ENCODE results near the gene TMEM232. TPM values are rescaled to one million over a fixed set of nuclear protein-coding genes. Genes with fewer than 3 reads are reported as not detected.
"Not testable (repeated sequence)": the region's sequence is repeated elsewhere in the genome, so short reads cannot be mapped to it uniquely, and the experiment has no call there.

The TMEM232 gene
- total RNA-seq, 1 experiment from 2014 or later = 2.6 TPM

DNA sequence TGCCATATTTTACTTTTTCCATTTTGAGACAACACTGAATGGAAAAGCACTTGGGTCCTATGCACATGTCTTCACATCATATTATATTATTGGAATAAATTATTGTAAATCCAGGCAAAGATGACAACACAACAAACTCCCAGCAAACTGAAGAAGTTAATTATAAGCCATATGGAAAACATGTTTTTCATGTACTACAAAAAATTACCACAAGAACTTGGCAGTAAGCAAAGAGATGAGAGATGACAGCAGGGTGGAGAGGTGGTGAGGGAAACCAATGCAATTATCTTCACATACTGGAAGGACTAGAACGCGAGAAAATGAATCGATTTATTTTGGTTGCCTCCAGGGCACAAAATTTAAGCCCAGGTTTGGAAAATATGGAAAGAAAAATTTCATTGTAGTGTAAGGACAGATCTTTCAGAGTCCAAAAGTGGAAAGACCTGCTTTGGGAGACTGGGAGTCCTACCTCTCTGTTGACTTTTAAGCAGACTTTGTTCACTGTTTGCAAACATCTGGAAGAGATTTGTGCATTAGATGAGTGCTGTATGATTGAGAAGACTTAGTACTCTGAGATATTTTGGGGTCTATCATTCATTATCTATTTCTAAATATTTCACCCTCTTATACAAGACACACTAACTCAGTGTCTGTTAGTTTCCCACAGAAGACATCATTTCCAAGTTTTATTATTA is 138.0 kb downstream of the TMEM232 start:
- no peaks in the 10 kb centered on the region for H3K9me3 ChIP-seq
- no peak overlapping the region for H3K4me3 ChIP-seq
- H3K36me3 ChIP-seq = no peaks in the 10 kb centered on the region
- H3K27me3 ChIP-seq = peaks cover 19% of the 10 kb centered on the region
- no peak for DNase-seq

DNA sequence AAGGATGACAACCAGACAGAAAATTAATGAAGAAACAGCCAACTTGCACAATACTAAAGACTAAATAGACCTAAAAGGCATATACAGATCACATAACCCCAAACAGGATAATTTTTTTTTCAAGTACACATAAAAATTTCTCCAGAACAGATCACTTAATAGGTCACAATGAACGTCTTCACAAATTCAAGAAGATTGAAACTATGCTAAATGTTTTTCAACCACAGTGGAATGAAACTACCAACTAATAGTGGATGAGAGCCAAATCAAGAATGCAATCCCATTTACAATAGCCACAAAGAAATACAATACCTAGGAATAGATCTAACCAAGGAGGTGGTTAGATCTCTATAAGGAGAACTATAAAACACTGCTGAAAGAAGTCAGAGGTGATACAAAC is 145.8 kb downstream of the TMEM232 start:
- Histone ChIP-seq H3K4me3 (no peak overlapping the region), H3K36me3 (no peaks in the 10 kb centered on the region), H3K27me3 (peaks cover 15% of the 10 kb centered on the region), H3K9me3 (no peaks in the 10 kb centered on the region)
- no peak for DNase-seq

GRCh38 chr5:110572729-110573128 is 153.7 kb downstream of the TMEM232 start:
- no peak for DNase-seq
- H3K4me3 ChIP-seq = no peak overlapping the region
- H3K27me3 ChIP-seq = no peaks in the 10 kb centered on the region
- no peaks in the 10 kb centered on the region for H3K36me3 ChIP-seq
- no peaks in the 10 kb centered on the region for H3K9me3 ChIP-seq

DNA sequence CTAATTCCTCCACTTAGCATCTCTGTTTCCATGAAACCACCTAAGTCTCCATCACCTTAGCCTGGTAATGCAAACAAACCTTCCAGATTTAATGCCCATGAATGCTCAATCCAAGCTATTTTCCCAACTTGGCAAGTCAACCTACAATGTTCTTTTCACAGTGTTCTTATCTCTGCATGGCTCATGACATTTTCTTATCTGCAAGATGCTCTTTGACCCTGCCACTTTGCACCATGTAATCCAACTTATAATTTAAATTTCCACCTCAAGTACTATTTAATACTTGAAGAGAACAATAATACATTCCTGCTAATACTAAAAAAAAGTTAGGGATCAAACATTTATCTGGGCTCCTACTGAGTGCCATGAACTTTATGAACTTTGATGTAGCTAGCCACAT is 164.3 kb downstream of the TMEM232 start:
- no peak for DNase-seq
- Histone ChIP-seq H3K36me3 (no peaks in the 10 kb centered on the region), H3K27me3 (peaks cover 10% of the 10 kb centered on the region), H3K9me3 (no peaks in the 10 kb centered on the region), H3K4me3 (no peak overlapping the region)

GRCh38 chr5:110561510-110561909 is 165.0 kb downstream of the TMEM232 start:
- no peak for DNase-seq
- Histone ChIP-seq H3K9me3 (no peaks in the 10 kb centered on the region), H3K4me3 (no peak overlapping the region), H3K27me3 (peaks cover 15% of the 10 kb centered on the region), H3K36me3 (no peaks in the 10 kb centered on the region)

GRCh38 chr5:110549301-110549700 is 177.2 kb downstream of the TMEM232 start:
- Histone ChIP-seq H3K9me3 (no peaks in the 10 kb centered on the region), H3K27me3 (peaks cover 3% of the 10 kb centered on the region; the same call in 1 of the 2 replicates)
- DNase-seq = no peak

DNA sequence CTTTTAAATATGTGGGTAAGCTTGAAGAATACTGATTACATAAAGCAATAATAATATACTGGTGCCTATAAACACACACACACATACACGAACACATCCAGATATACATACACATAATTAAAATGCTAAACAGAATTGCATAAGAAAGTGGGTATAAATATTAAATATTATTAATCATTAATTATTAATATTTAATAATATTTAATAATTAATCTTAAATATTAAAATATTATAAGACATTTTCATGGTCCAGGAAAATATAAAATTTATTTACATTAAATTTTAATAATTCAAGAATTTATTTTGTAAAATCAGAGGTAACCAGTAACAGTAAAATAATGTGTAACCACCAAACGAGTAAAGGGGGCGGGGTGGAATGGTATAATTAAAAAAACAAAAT is 178.3 kb downstream of the TMEM232 start:
- H3K36me3 ChIP-seq = no peaks in the 10 kb centered on the region
- no peaks in the 10 kb centered on the region for H3K9me3 ChIP-seq
- no peak for DNase-seq
- no peak overlapping the region for H3K4me3 ChIP-seq
- H3K27me3 ChIP-seq = peaks cover 3% of the 10 kb centered on the region; the same call in 1 of the 2 replicates

More at GRCh38 chr5:110549301-110549700, 177.2 kb downstream of the TMEM232 start:
- no peaks in the 10 kb centered on the region for H3K36me3 ChIP-seq
- H3K4me3 ChIP-seq = no peak overlapping the region

DNA sequence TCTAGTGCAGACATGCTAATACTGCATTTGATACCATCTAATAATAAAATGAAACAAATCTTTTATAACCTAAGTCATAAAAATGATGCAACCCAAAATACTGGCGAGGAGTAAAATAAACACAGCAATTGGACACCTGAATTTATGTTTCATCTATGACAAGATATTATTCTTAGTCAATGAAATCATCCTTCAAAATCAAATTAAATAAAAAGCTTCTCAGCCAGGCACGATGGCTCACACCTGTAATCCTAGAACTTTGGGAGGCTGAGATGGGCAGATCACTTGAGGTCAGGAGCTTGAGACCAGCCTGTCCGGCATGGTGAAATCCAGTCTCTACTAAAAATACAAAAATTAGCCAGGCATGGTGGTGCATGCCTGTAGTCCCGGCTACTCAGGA is 179.0 kb downstream of the TMEM232 start:
- no peak for DNase-seq
- H3K9me3 ChIP-seq = no peaks in the 10 kb centered on the region
- no peak overlapping the region for H3K4me3 ChIP-seq
- no peaks in the 10 kb centered on the region for H3K36me3 ChIP-seq
- peaks cover 3% of the 10 kb centered on the region; the same call in 1 of the 2 replicates for H3K27me3 ChIP-seq

DNA sequence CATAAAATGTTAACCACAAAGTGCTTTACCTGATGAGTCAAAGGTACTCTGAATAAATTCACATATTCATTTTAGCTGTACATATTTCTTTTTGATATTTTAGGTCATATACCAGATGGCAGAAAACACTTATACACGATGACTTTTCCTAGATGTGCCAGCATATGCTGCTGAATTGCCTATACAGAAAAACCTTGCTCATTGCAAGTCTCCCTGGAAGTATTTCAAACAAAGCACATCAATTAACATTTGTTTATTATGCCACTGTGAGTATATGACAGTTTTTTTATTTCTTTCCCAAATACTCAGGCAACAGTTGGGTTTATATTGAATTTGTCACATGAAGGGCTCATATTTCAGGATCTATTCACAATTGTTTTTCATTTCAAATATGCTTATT is 180.8 kb downstream of the TMEM232 start:
- Histone ChIP-seq H3K36me3 (no peaks in the 10 kb centered on the region), H3K27me3 (peaks cover 3% of the 10 kb centered on the region; the same call in 1 of the 2 replicates), H3K4me3 (no peak overlapping the region), H3K9me3 (no peaks in the 10 kb centered on the region)
- DNase-seq = no peak

DNA sequence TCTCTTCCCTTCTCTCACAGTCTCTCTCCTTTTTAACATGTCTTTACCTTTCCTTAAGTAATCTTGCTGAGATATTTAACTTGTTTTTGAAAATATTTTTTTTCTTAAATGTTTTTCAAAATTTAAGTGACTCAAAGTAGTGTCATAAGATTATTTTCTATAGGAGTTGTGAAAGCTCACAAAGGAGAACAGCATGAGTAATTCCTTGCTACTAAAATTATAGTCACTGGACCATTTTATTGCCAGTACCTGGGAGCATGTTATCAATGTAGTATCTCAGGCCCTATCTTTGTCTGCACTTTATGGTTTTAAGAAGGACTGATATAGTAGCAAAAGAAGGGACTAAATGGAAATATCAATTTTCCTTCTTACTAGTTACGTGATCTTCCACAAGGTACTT is 181.9 kb downstream of the TMEM232 start:
- Histone ChIP-seq H3K9me3 (no peaks in the 10 kb centered on the region), H3K4me3 (no peak overlapping the region), H3K27me3 (peaks cover 3% of the 10 kb centered on the region; the same call in 1 of the 2 replicates), H3K36me3 (no peaks in the 10 kb centered on the region)
- DNase-seq = no peak

- Histone ChIP-seq H3K9me3 (no peaks in the 10 kb centered on the region), H3K27me3 (peaks cover 3% of the 10 kb centered on the region; the same call in 1 of the 2 replicates), H3K4me3 (no peak overlapping the region), H3K36me3 (no peaks in the 10 kb centered on the region)
- DNase-seq = no peak
Observed at GRCh38 chr5:110542949-110543348, 183.5 kb downstream of the TMEM232 start.

DNA sequence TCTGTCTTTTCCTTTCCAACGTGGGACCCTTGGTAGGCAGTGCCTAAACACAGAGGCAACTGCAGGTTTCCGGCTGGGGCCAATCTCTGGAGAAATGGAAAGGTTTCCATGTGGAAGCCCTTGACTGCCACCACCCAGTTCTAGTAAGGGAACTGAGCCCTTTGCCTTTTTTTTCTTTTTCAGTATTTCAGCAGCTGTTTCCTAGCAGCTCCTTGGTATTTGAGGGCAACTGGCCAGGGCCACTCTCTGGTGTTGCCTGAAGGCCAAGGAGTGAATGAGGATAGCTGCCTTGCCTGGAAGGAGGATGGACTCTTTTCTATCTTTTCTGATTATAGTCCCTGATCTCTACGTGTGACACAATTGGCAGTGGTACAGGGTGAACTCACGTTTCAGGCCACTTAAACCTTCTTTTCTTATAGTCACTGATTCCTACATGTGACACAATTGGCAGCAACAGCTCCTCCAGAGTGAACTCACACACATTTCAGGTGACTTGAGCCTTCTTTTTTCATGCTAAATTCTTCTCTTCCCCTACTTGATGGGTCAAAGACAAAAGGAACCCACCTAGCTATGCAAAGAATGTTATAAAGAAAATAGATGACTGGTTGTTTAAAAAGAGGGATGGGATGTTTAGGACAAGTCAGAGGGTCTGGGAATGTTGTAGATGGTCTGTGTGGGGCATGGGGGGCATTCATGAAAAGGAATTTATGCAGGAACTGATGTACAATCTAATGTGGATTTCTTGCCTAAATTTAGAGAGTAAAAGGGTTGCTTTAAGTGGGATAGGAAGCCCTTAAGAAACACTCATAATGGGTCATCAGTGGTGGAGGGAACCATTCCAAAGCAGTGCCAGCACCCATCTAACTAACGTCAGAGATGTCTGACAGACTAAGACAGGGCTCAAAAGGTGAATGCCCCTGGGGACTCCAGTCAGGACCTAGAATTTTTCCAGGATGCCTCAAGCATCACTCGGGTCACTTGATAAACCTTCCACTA is 190.1 kb downstream of the TMEM232 start:
- no peaks in the 10 kb centered on the region for H3K9me3 ChIP-seq
- no peak for DNase-seq
- H3K36me3 ChIP-seq = no peaks in the 10 kb centered on the region
- H3K27me3 ChIP-seq = no peaks in the 10 kb centered on the region
- no peak overlapping the region for H3K4me3 ChIP-seq

DNA sequence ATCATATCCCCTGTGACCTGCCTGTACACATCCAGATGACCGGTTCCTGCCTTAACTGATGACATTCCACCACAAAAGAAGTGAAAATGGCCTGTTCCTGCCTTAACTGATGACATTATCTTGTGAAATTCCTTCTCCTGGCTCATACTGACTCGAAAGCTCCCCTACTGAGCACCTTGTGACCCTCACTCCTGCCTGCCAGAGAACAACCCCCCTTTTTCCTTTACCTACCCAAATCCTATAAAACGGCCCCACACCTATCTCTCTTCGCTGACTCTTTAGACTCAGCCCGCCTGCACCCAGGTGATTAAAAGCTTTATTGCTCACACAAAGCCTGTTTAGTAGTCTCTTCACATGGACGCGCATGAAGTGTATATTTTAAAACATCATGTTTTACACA is 191.3 kb downstream of the TMEM232 start:
- not testable (repeated sequence) for H3K27me3 ChIP-seq, H3K4me3 ChIP-seq, DNase-seq, H3K9me3 ChIP-seq, H3K36me3 ChIP-seq

DNA sequence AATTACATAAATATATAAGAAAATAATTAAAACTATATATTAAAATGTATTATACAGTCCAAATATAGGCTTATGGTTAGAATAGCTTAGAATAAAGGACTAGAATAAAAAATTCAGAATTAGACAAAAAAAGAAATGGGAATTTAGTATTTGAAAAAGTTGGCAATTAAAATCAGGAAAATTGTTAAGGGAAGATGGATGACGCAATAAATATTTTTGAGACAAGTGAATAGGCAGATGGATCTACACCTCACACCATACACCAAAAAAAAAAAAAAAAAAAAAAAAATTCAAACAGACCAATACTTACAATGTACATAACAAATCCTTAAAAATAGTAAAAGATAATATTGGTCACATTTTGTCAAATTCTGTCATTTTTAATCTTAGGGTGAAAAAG is 200.7 kb downstream of the TMEM232 start:
- H3K36me3 ChIP-seq = no peaks in the 10 kb centered on the region
- no peaks in the 10 kb centered on the region for H3K9me3 ChIP-seq
- no peak overlapping the region for H3K4me3 ChIP-seq

DNA sequence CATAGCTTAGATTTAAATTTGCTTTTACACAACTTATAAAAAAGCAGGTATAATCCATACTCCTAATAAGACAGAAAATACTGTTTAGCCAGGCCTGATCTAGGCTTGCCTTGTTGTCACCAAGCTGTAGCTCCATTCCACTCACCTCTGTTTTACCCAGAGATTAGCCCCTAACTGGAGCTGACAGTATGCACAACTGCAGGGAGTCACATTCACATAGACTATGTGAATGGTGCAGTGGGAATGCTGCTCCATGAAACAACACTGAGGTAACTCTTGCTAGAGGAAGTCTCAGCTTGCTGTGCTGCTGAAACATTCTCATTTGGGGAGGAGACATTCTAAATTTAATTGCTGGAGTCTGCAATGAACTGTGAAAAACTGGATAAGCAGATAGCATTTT is 209.1 kb downstream of the TMEM232 start:
- Histone ChIP-seq H3K36me3 (no peaks in the 10 kb centered on the region), H3K9me3 (no peaks in the 10 kb centered on the region; the same call in 1 of the 2 replicates), H3K27me3 (peaks cover 10% of the 10 kb centered on the region), H3K4me3 (no peak overlapping the region)
- DNase-seq = no peak

More for the DNA sequence above, 200.7 kb downstream of the TMEM232 start:
- H3K27me3 ChIP-seq = peaks cover 6% of the 10 kb centered on the region
- DNase-seq = no peak

- DNase-seq = no peak
- no peaks in the 10 kb centered on the region for H3K36me3 ChIP-seq
Observed at GRCh38 chr5:110514030-110514429, 212.4 kb downstream of the TMEM232 start.

DNA sequence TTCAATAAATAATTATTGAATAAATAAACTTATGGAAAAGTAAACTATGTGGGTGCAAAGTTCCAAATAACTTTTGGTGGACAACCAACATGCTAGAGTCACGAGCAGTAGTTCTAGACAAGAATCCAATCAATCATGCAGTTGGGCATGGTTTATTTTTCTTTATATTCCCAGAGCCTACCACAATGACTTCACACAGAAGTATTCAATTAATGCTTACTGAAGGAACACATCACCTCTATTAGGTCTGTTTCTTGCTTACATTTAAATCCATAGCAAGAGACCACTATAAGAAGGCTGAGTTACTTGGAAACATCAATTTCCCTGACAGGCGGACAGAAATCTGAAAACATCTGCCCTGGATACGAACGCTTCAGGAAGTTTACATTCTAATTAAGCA is 214.2 kb downstream of the TMEM232 start:
- Histone ChIP-seq H3K36me3 (no peaks in the 10 kb centered on the region), H3K9me3 (no peaks in the 10 kb centered on the region; the same call in 1 of the 2 replicates), H3K4me3 (no peak overlapping the region), H3K27me3 (peaks cover 12% of the 10 kb centered on the region)
- no peak for DNase-seq

More at GRCh38 chr5:110514030-110514429, 212.4 kb downstream of the TMEM232 start:
- Histone ChIP-seq H3K4me3 (no peak overlapping the region), H3K27me3 (peaks cover 13% of the 10 kb centered on the region), H3K9me3 (no peaks in the 10 kb centered on the region; the same call in 1 of the 2 replicates)
